Measurements from ENCODE around the gene CTIF. TPM values are rescaled to one million over a fixed set of nuclear protein-coding genes. Genes with fewer than 3 reads are reported as not detected.
A peak's percentile ranks its signal among the peaks of the same experiment; 100 is the strongest.

Gene CTIF
- total RNA-seq, 1 donor from 2014 or later = 60.0 TPM

DNA sequence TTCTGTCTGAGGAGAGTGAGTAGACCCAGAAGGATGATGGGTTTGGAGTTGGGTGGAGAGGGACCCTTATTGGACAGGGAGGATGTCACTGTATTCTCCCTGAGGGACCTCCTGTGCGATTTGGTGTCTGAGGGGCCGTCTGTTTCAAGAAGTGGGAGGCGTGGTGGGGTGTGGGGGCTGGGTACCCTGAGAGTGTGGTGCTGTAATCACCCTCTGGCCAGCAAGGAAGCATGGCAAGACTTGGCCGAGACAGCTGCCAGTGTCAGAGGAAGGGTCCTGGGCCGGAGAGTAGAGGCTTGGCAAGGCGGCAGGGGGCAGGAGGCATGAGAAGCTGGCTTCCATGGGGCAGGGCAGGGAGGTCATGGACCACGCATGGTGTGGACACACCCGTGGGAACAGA is 43.1 kb downstream of the CTIF start:
- Histone ChIP-seq H3K27ac (replicated peaks) (no peak overlapping the region), H3K27me3 (ENCODE audit: low read depth) (no peaks in the 10 kb centered on the region), H3K9me3 (replicated peaks) (no peaks in the 10 kb centered on the region), H3K4me1 (peaks cover 46% of the 10 kb centered on the region), H3K4me3 (no peak overlapping the region), H3K36me3 (no peaks in the 10 kb centered on the region)
- TF ChIP-seq, protein P1, sequence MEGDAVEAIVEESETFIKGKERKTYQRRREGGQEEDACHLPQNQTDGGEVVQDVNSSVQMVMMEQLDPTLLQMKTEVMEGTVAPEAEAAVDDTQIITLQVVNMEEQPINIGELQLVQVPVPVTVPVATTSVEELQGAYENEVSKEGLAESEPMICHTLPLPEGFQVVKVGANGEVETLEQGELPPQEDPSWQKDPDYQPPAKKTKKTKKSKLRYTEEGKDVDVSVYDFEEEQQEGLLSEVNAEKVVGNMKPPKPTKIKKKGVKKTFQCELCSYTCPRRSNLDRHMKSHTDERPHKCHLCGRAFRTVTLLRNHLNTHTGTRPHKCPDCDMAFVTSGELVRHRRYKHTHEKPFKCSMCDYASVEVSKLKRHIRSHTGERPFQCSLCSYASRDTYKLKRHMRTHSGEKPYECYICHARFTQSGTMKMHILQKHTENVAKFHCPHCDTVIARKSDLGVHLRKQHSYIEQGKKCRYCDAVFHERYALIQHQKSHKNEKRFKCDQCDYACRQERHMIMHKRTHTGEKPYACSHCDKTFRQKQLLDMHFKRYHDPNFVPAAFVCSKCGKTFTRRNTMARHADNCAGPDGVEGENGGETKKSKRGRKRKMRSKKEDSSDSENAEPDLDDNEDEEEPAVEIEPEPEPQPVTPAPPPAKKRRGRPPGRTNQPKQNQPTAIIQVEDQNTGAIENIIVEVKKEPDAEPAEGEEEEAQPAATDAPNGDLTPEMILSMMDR (IDR thresholded peaks at IDR 0.05; ENCODE audit: borderline replicate concordance) = no peak
- DNase-seq = no peak
- intact Hi-C loops (cut with micrococcal nuclease) = no loop called here

DNA sequence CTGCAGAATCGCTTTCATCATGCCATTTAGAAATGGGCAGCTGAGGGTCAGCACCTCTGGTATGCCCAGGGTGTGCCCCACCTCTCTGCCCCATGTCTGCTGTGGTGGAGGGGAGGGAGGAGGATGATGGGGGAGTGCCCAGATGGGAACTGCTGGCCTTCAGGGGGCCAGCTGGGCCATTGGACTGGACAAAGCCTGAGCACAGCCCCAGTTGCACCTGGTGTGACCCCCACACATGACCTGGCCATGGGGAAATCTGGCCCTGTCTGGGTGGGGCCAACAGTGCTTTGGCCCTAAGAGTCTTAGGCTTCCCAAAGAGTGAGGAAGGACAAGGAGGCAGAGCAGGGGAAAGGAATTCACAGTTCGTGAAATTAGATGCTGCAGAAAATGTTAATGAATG is 44.1 kb downstream of the CTIF start:
- Histone ChIP-seq H3K9me3 (replicated peaks) (no peaks in the 10 kb centered on the region), H3K36me3 (no peaks in the 10 kb centered on the region), H3K27ac (replicated peaks) (no peak overlapping the region), H3K27me3 (ENCODE audit: low read depth) (no peaks in the 10 kb centered on the region), H3K4me1 (peaks cover 46% of the 10 kb centered on the region), H3K4me3 (no peak overlapping the region)
- no peak for DNase-seq
- TF ChIP-seq, protein P1 (IDR thresholded peaks at IDR 0.05; ENCODE audit: borderline replicate concordance) = no peak
- intact Hi-C loops (cut with micrococcal nuclease) = no loop called here

DNA sequence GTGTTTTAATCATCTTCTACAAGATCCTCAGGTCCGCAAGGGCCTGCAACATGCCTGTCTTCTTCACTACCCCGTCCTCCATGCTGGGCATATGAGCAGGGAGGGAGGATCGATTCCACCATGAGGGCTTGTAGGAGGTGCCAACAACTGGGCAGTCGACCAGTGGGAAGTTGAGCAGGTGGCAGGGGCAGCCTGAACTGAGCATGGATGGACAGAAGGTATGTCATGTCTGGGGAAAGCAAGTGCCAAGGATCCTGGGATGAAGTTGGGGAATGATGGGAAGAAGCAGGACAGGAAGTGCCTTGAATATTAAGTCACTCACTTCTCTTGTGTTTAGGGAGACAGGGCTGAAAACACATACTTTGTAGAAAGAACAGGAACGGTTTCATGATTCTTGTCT is 44.7 kb downstream of the CTIF start:
- DNase-seq = no peak
- Histone ChIP-seq H3K27me3 (ENCODE audit: low read depth) (no peaks in the 10 kb centered on the region), H3K4me1 (peaks cover 52% of the 10 kb centered on the region), H3K9me3 (replicated peaks) (no peaks in the 10 kb centered on the region), H3K27ac (replicated peaks) (no peak overlapping the region), H3K4me3 (no peak overlapping the region), H3K36me3 (no peaks in the 10 kb centered on the region)
- TF ChIP-seq, protein P1 (IDR thresholded peaks at IDR 0.05; ENCODE audit: borderline replicate concordance) = no peak
- intact Hi-C loops (cut with micrococcal nuclease) = no loop called here

GRCh38 chr18:48589797-48590519 is 51.1 kb downstream of the CTIF start:
- peak; percentile 77 for DNase-seq
- intact Hi-C loops (cut with micrococcal nuclease) = no loop called here
- no peak overlapping the region for H3K4me3 ChIP-seq
- H3K27me3 ChIP-seq (ENCODE audit: low read depth) = no peaks in the 10 kb centered on the region
- TF ChIP-seq, protein P1 (IDR thresholded peaks at IDR 0.05; ENCODE audit: borderline replicate concordance) = no peak
- H3K36me3 ChIP-seq = no peaks in the 10 kb centered on the region
- H3K9me3 ChIP-seq (replicated peaks) = no peaks in the 10 kb centered on the region
- peaks cover 74% of the 10 kb centered on the region for H3K4me1 ChIP-seq
- peak overlapping the region; percentile 82 for H3K27ac ChIP-seq (replicated peaks)

DNA sequence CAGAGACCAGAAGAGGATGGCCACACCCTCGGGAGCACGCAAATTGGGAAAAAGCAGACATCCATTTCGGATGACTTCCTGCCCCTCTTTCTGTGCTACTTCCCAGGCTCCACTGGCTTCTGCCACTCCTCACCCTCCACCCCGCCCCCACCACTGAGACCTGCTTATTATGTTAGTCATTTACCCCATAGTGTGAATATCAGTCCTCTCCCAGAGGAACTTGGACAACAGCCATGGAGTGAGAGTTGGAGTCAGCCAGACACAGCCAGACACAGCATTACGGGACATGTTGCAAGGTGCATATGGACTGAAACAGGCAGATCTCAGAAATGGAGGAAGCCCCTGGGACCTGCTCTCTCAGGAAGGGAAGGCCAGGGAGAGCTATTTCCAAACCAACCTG is 51.8 kb downstream of the CTIF start:
- Histone ChIP-seq H3K36me3 (no peaks in the 10 kb centered on the region), H3K27ac (replicated peaks) (peak overlapping the region; percentile 82), H3K27me3 (ENCODE audit: low read depth) (no peaks in the 10 kb centered on the region), H3K4me3 (no peak overlapping the region), H3K9me3 (replicated peaks) (no peaks in the 10 kb centered on the region), H3K4me1 (peaks cover 75% of the 10 kb centered on the region)
- TF ChIP-seq, protein P1 (IDR thresholded peaks at IDR 0.05; ENCODE audit: borderline replicate concordance) = no peak
- DNase-seq = no peak
- intact Hi-C loops (cut with micrococcal nuclease) = no loop called here

All from left ventricle myocardium inferior (tissue), 1 donor.